GM12878 (cell line): ENCODE measurements around the gene DGKQ.

ENCODE experiments used
- BHLHE40 ChIP-seq, 2 experiments: fragments of 450-650 bp in 1 of 2; IDR thresholded peaks; 2 replicates each; pipeline ENCODE4 v1.6.1; 2011 to 2017; ENCODE audit warnings: low read depth in 2 of 2, borderline replicate concordance in 1 of 2, improper control_type of control experiment in 1 of 2, low read length in 1 of 2, mild to moderate bottlenecking in 1 of 2
- BRCA1 ChIP-seq: IDR thresholded peaks from 2 replicates; pipeline ENCODE4 v1.6.1; 2011; ENCODE audit warnings: low read depth, low read length, improper control_type of control experiment
- IRF4 ChIP-seq: IDR thresholded peaks from 2 replicates; pipeline ENCODE4 v1.6.1; 2011; ENCODE audit warnings: low read depth, low read length

DNA sequence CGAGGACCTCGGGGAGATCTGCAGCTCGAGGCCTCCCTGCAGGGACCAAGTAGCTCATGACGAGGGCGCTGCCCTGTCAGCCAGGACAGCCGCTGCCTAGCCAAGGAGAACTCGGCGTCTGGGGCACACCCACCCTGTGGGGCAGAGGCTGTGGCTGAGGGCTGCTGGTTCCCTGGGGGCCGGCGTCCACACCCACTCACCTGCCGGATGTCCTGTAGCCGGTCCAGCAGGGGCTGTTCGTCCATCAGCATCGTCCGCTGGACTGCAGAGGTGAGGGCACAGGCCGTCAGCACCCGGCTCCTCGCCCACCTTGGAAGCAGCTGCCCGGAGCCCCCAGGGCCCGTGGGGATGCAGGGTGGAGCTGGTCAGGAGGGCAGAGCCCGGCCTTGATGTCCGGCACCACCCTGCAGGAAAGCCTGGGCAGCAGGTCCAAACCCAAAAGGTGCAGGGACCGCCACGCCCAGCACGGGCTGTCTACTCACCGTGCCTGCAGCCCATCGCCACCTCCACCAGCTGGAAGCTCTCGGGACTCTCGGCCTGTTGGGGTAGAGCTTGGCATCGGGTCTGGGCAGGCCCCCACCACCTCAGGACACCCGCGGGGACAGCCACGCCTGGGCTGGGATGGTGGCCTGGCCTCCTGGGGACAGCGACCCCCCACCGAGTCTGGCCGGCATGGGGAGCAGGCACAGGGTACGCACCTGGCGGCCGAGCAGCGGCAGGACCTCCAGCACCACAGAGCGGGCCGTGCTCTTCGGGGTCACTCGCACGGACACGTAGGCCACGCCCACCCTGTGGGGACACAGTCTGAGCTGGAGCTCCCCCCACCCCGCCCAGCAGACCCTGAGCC lies 6.9 kb downstream of the DGKQ start:
- no peak for TF ChIP-seq BHLHE40 (IDR thresholded peaks at IDR 0.05; ENCODE audit: borderline replicate concordance in 1 of 2, low read depth in 2 of 2, low read length in 1 of 2)
- no peak for TF ChIP-seq IRF4
- no peak for TF ChIP-seq BRCA1
